AG09309 (cell line): Measurements from ENCODE around the gene TPRA1.

Source experiments
- DNase-seq: peaks from one replicate; pipeline ENCODE4 v3.0.0-alpha.2; 2010; ENCODE audit warnings: low read depth
- H3K4me3 ChIP-seq: 2 replicates; pipeline ENCODE4 v1.5.1; 2011; ENCODE audit warnings: mild to moderate bottlenecking, low read depth, low read length, moderate library complexity; ENCODE audit not compliant: control insufficient read depth
- CTCF ChIP-seq: IDR thresholded peaks from 2 replicates; pipeline ENCODE4 v1.5.1; 2011; ENCODE audit warnings: mild to moderate bottlenecking, low read depth, low read length, inconsistent platforms; ENCODE audit not compliant: insufficient read depth, control insufficient read depth; ENCODE audit errors: missing control alignments

The TPRA1 gene

GRCh38 chr3:127616836-127617605, 26.5 kb upstream of the TPRA1 start:
- DNase-seq, result no peak
- no peak overlapping the region for H3K4me3 ChIP-seq
- TF ChIP-seq CTCF, result no peak

DNA sequence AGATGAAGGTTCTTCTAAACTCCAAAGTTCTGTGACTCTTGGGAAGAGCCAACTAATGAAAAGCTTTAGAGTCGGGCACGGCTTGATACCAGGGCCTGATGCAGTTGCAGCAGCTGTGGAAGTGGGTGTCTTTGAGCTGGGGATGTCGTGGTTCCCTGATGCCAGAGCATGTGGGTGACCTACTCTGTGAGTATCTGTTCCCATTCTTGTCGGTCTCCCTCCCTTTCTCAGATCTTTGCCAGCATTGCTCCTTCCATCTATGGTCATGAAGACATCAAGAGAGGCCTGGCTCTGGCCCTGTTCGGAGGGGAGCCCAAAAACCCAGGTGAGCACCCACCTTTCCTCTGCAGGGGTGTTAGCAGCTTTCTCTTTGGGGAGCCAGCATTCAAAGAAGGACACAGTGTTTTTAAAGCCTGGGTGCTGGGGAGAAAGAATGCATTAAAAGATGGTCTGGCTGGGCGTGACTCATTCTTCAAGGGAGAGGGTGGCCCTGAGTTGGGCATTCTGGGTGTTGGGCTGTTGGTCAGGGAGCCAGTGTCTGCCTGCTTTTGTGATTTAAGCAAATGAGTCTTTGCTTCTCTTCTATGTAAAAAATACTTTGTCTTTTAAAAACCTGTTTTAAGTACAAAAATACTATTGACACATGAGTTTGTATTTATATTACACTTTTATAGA, 25.2 kb upstream of the TPRA1 start:
- no peak overlapping the region for H3K4me3 ChIP-seq
- no peak for TF ChIP-seq CTCF
- no peak for DNase-seq

GRCh38 chr3:127614928-127615589, 24.5 kb upstream of the TPRA1 start:
- no peak for TF ChIP-seq CTCF
- DNase-seq, result no peak
- H3K4me3 ChIP-seq, result no peak overlapping the region

DNA sequence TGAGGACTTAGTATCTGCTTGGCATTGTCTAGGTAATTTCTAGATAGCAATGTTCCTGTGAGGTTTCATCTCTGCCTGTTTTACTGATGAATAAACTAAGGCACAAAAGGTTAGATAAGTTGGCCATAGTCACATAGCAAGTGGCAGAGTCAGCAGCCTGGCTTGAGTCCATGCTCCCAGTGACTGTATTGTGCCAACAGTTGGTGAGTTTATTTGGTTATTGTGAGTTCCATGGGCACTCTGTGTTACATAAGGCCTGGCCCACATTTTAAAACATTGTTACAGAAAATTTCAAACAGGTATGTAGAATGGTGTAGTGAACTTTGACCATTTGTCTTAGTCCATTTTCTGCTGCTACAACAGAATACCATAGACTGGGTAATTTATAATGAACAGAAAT, 22.9 kb upstream of the TPRA1 start:
- H3K4me3 ChIP-seq, result no peak overlapping the region
- no peak for TF ChIP-seq CTCF
- no peak for DNase-seq

- DNase-seq, result no peak
- H3K4me3 ChIP-seq, result no peak overlapping the region
- TF ChIP-seq CTCF, result no peak
These were observed 22.4 kb upstream of the TPRA1 start for GRCh38 chr3:127612966-127613365.

GRCh38 chr3:127611251-127611650, 20.7 kb upstream of the TPRA1 start:
- H3K4me3 ChIP-seq, result no peak overlapping the region
- no peak for DNase-seq
- no peak for TF ChIP-seq CTCF
